ENCODE results near the gene DPYSL5. TPM values are rescaled to one million over a fixed set of nuclear protein-coding genes. Genes with fewer than 3 reads are reported as not detected.

DPYSL5 gene
- polyA plus RNA-seq, 1 donor from 2014 or later, result 111 TPM

DNA sequence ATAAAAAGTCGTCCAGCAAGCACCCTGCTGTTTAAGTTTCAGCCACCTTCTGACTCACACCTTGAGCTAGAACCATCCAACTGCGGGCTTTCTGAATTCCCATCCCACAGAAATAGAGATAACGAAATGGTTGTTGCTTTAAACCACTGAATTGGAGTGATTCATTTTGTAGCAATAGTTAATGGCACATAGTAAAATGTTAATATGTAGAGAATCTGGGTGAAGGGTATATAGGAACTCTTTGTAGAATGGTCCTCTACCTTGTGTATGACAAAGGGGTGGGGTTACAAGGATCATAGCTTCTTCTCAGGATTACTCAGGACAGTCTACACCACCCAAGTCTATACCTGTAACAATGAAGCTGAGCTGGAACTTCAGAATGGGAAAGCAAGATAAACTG lies 120.1 kb downstream of the DPYSL5 start:
- Histone ChIP-seq H3K4me3 (ENCODE audit: low read length) (no peak overlapping the region), H3K4me2 (ENCODE audit: low read length) (no peak overlapping the region), H3K9ac (ENCODE audit: low read length) (no peak overlapping the region), H3K27me3 (ENCODE audit: insufficient read depth, low read depth, low read length) (no peaks in the 10 kb centered on the region), H2AFZ (ENCODE audit: low read depth, low read length) (no peak overlapping the region), H3K36me3 (ENCODE audit: insufficient read depth, low read length) (no peaks in the 10 kb centered on the region), H3K27ac (ENCODE audit: low read length) (no peak overlapping the region), H3F3A (ENCODE audit: insufficient read depth, low read length, poor library complexity, severe bottlenecking) (no peaks in the 10 kb centered on the region), H3K79me2 (replicated peaks; ENCODE audit: insufficient read depth, low read length) (peaks cover 22% of the 10 kb centered on the region), H3K9me3 (ENCODE audit: low read length) (no peaks in the 10 kb centered on the region), H4K20me1 (ENCODE audit: insufficient read depth) (peaks cover 5% of the 10 kb centered on the region), H3K9me2 (ENCODE audit: insufficient read depth, low read length) (no peaks in the 10 kb centered on the region)
- no peak for TF ChIP-seq RAD21 (conservative IDR thresholded peaks at IDR 0.05)
- no peak for TF ChIP-seq MXI1 (conservative IDR thresholded peaks at IDR 0.05; ENCODE audit: poor library complexity, severe bottlenecking)
- TF ChIP-seq SMC3 (conservative IDR thresholded peaks at IDR 0.05; ENCODE audit: poor library complexity), result no peak
- TF ChIP-seq, protein P1, sequence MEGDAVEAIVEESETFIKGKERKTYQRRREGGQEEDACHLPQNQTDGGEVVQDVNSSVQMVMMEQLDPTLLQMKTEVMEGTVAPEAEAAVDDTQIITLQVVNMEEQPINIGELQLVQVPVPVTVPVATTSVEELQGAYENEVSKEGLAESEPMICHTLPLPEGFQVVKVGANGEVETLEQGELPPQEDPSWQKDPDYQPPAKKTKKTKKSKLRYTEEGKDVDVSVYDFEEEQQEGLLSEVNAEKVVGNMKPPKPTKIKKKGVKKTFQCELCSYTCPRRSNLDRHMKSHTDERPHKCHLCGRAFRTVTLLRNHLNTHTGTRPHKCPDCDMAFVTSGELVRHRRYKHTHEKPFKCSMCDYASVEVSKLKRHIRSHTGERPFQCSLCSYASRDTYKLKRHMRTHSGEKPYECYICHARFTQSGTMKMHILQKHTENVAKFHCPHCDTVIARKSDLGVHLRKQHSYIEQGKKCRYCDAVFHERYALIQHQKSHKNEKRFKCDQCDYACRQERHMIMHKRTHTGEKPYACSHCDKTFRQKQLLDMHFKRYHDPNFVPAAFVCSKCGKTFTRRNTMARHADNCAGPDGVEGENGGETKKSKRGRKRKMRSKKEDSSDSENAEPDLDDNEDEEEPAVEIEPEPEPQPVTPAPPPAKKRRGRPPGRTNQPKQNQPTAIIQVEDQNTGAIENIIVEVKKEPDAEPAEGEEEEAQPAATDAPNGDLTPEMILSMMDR (IDR thresholded peaks at IDR 0.05; ENCODE audit: poor library complexity, severe bottlenecking), result no peak
- TF ChIP-seq, protein P2, sequence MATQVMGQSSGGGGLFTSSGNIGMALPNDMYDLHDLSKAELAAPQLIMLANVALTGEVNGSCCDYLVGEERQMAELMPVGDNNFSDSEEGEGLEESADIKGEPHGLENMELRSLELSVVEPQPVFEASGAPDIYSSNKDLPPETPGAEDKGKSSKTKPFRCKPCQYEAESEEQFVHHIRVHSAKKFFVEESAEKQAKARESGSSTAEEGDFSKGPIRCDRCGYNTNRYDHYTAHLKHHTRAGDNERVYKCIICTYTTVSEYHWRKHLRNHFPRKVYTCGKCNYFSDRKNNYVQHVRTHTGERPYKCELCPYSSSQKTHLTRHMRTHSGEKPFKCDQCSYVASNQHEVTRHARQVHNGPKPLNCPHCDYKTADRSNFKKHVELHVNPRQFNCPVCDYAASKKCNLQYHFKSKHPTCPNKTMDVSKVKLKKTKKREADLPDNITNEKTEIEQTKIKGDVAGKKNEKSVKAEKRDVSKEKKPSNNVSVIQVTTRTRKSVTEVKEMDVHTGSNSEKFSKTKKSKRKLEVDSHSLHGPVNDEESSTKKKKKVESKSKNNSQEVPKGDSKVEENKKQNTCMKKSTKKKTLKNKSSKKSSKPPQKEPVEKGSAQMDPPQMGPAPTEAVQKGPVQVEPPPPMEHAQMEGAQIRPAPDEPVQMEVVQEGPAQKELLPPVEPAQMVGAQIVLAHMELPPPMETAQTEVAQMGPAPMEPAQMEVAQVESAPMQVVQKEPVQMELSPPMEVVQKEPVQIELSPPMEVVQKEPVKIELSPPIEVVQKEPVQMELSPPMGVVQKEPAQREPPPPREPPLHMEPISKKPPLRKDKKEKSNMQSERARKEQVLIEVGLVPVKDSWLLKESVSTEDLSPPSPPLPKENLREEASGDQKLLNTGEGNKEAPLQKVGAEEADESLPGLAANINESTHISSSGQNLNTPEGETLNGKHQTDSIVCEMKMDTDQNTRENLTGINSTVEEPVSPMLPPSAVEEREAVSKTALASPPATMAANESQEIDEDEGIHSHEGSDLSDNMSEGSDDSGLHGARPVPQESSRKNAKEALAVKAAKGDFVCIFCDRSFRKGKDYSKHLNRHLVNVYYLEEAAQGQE (IDR thresholded peaks at IDR 0.05; ENCODE audit: borderline replicate concordance), result no peak
- TF ChIP-seq EZH2 (IDR thresholded peaks at IDR 0.05; ENCODE audit: borderline replicate concordance, insufficient read depth, low read length, poor library complexity, severe bottlenecking), result no peak
- no peak for TF ChIP-seq EP300 (conservative IDR thresholded peaks at IDR 0.05; ENCODE audit: poor library complexity, severe bottlenecking)
- no peak for TF ChIP-seq TAF1 (IDR thresholded peaks at IDR 0.05; ENCODE audit: low read depth)
- no peak for TF ChIP-seq POLR2AphosphoS5 (IDR thresholded peaks at IDR 0.05)

DNA sequence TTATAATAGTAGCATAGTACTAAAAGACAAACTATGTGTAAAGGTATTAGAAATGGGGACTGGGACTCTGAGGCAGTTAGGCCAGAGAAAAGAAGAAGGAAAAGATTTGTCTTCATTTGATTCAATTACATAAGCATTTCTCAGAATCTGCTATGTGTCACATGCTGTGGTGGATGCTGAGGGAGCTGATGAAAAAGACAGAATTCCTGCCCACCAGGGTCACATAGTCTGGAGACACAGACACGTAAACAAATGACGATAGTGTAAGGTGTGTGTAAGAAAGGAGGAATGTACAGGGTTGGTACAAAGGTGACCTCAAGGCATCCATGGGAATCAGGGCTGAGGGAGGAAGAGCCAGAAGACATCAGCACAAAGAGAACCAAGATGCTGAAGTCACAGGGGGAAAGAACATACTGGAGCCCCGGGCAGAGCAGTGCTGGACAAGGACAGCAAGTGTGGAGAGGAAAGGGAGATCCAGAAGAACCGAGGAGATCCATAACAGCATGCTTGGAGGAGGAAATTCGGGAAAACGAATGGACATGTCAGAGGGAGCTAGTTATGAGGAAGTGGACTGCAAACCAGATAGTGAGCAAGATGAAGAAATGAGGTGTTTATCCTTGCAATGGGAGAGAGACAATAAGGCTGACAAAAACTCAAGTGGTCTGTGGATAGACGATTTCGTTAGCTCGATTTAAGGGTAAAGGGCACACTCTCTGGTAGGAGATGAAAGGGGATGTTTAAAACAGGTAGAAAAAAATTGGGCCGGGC lies 121.3 kb downstream of the DPYSL5 start:
- Histone ChIP-seq H3K9ac (ENCODE audit: low read length) (peak overlapping the region; percentile 56), H3K27me3 (ENCODE audit: insufficient read depth, low read depth, low read length) (no peaks in the 10 kb centered on the region), H3K9me2 (ENCODE audit: insufficient read depth, low read length) (no peaks in the 10 kb centered on the region), H3K36me3 (ENCODE audit: insufficient read depth, low read length) (no peaks in the 10 kb centered on the region), H4K20me1 (ENCODE audit: insufficient read depth) (peaks cover 5% of the 10 kb centered on the region), H2AFZ (ENCODE audit: low read depth, low read length) (no peak overlapping the region), H3K4me2 (ENCODE audit: low read length) (no peak overlapping the region), H3K9me3 (ENCODE audit: low read length) (no peaks in the 10 kb centered on the region), H3K79me2 (replicated peaks; ENCODE audit: insufficient read depth, low read length) (peaks cover 32% of the 10 kb centered on the region), H3K27ac (ENCODE audit: low read length) (peak overlapping the region; percentile 79), H3K4me3 (ENCODE audit: low read length) (peak overlapping the region; percentile 79), H3F3A (ENCODE audit: insufficient read depth, low read length, poor library complexity, severe bottlenecking) (no peaks in the 10 kb centered on the region)
- no peak for TF ChIP-seq EZH2 (IDR thresholded peaks at IDR 0.05; ENCODE audit: borderline replicate concordance, insufficient read depth, low read length, poor library complexity, severe bottlenecking)
- no peak for TF ChIP-seq TAF1 (IDR thresholded peaks at IDR 0.05; ENCODE audit: low read depth)
- no peak for TF ChIP-seq POLR2AphosphoS5 (IDR thresholded peaks at IDR 0.05)
- TF ChIP-seq EP300 (conservative IDR thresholded peaks at IDR 0.05; ENCODE audit: poor library complexity, severe bottlenecking), result no peak
- no peak for TF ChIP-seq MXI1 (conservative IDR thresholded peaks at IDR 0.05; ENCODE audit: poor library complexity, severe bottlenecking)
- TF ChIP-seq, protein P1 (IDR thresholded peaks at IDR 0.05; ENCODE audit: poor library complexity, severe bottlenecking), result no peak
- TF ChIP-seq, protein P2 (IDR thresholded peaks at IDR 0.05; ENCODE audit: borderline replicate concordance), result no peak
- no peak for TF ChIP-seq SMC3 (conservative IDR thresholded peaks at IDR 0.05; ENCODE audit: poor library complexity)
- TF ChIP-seq RAD21 (conservative IDR thresholded peaks at IDR 0.05), result no peak

Measured in neural cell (in vitro differentiated cells).